Neural cell (in vitro differentiated cells): ENCODE results near the gene XXYLT1.

Source experiments
- CTCF ChIP-seq: fragments of 450-650 bp; IDR thresholded peaks from 2 replicates; pipeline ENCODE4 v1.5.1; 2014; ENCODE audit warnings: antibody characterized with exemption, mild to moderate bottlenecking, moderate library complexity; ENCODE audit not compliant: poor library complexity, severe bottlenecking
- POLR2AphosphoS5 ChIP-seq: IDR thresholded peaks from 2 replicates; pipeline ENCODE4 v1.6.1; 2012

- TF ChIP-seq CTCF (no peak), POLR2AphosphoS5 (no peak)
Measured at GRCh38 chr3:195064300-195064931, 206.5 kb downstream of the XXYLT1 start.
